Lung (tissue), 16 donors: Measurements from ENCODE around the gene ALLC. TPM values are rescaled to one million over a fixed set of nuclear protein-coding genes. Genes with fewer than 3 reads are reported as not detected.
"Not testable (repeated sequence)": the region's sequence is repeated elsewhere in the genome, so short reads cannot be mapped to it uniquely, and the experiment has no call there.

Experiments used
- ATAC-seq: fragments of 200-7000 bp; cut with Tn5 transposase; one replicate; pipeline ENCODE4 v1.9.1; 2020; ENCODE audit warnings: moderate number of reproducible peaks; ENCODE audit not compliant: insufficient read depth, low FRiP score
- DNase-seq, 3 donors: peaks; one replicate each; pipeline ENCODE4 v3.0.0-alpha.2; 2013 to 2017
- H3K27ac ChIP-seq, 2 donors: one replicate each; pipeline ENCODE4 v1.5.1; 2013; ENCODE audit warnings: mild to moderate bottlenecking in 2 of 2, moderate library complexity in 2 of 2, control low read depth in 1 of 2, inconsistent platforms in 1 of 2, low read depth in 1 of 2, low read length in 1 of 2
- H3K27me3 ChIP-seq, 3 donors: one replicate each; pipeline ENCODE4 v1.5.1; 2013; ENCODE audit warnings: low read length in 2 of 3; ENCODE audit not compliant: control insufficient read depth in 3 of 3, insufficient read depth in 3 of 3
- H3K36me3 ChIP-seq, 4 donors: one replicate each; pipeline ENCODE4 v1.5.1; 2013; ENCODE audit warnings: low read length in 4 of 4, mild to moderate bottlenecking in 1 of 4, moderate library complexity in 1 of 4; ENCODE audit not compliant: control insufficient read depth in 4 of 4, insufficient read depth in 4 of 4
- H3K4me1 ChIP-seq, 5 donors: one replicate each; pipeline ENCODE4 v1.5.1; 2013; ENCODE audit warnings: low read length in 5 of 5, mild to moderate bottlenecking in 2 of 5, moderate library complexity in 1 of 5; ENCODE audit not compliant: control insufficient read depth in 5 of 5, insufficient read depth in 5 of 5
- H3K4me3 ChIP-seq: one replicate; pipeline ENCODE4 v1.5.1; 2013; ENCODE audit warnings: mild to moderate bottlenecking, control low read depth, moderate library complexity
- H3K9ac ChIP-seq, 2 donors: one replicate each; pipeline ENCODE4 v1.5.1; 2013; ENCODE audit warnings: low read length in 2 of 2, control low read depth in 1 of 2; ENCODE audit not compliant: insufficient read depth in 1 of 2
- H3K9me3 ChIP-seq, 4 donors: one replicate each; pipeline ENCODE4 v1.5.1; 2013; ENCODE audit warnings: low read length in 3 of 4, mild to moderate bottlenecking in 1 of 4, moderate library complexity in 1 of 4; ENCODE audit not compliant: control insufficient read depth in 4 of 4, insufficient read depth in 3 of 4
- WGBS, 2 donors: extraction: QIAGEN DNeasy Blood & Tissue Kit; methylation state at CpG; one replicate each; pipeline ENCODE4 v1.1.7; 2013; 5-methylcytosine and 5-hydroxymethylcytosine counted together
- long read RNA-seq, 5 donors: transcript quantifications; one replicate each; lab custom pipeline, GENCODE V29; 2026
- polyA plus RNA-seq, 2 donors: library from polyadenylated mRNA; stranded (reverse); fragments of 200-250 nt; gene quantifications; one replicate each; pipeline ENCODE4 v1.2.1, GENCODE V29; 2013
- total RNA-seq, 2 donors: library from RNA; depleted of rRNA in 1 of 2; stranded (reverse); fragments of >200 nt in 1 of 2; gene quantifications; one replicate each; pipeline ENCODE4 v1.2.1, GENCODE V29; 2014 to 2021
- TF ChIP-seq, protein P1 (sequence below): IDR thresholded peaks from 2 replicates; pipeline ENCODE4 v1.5.1; 2012; ENCODE audit warnings: mild to moderate bottlenecking; ENCODE audit errors: control extremely low read depth, extremely low read depth
- donor health status: control.
- donor health status: control.
- donor health status: Bipolar disorder and iron deficiency.
- donor health status: healthy.
- donor health status: DM: yes; HTN: yes; CAD: no.

ALLC gene
- total RNA-seq, result not detected
- under 1 TPM in 1 of 2 donors, not detected in 1; 0.06 TPM for polyA plus RNA-seq
- long read RNA-seq, donor 1, result 0 reads
- long read RNA-seq, donor 2, result 0 reads
- long read RNA-seq, donor 3, result 0 reads
- long read RNA-seq, donor 4, result 0 reads
- long read RNA-seq, donor 5, result 0 reads

DNA sequence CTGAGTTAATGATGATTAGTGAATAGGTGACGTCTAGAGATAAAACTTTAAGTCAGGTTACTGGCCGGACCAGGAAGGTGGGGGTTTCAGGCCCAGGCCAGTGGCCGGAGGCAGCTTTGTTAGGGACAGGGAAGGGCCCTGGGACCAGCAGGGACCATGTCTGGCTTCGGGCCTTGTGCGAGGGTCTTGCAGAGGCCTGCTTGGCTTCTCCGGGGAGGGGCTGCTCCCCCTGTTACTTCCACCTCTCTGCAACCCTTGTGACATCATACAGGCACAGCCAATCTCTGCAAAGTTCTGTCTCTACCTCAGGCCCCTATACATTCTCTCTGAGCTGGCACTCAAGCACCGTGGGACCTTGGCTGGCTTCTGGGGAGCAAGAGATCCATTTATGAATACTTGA lies at the start of gene ALLC:
Gene ALLC (plus strand): TSS at position 320 of the 400 bp plus-strand sequence. CDS start 12,958 bp downstream, outside the sequence.
- Histone ChIP-seq H3K27ac (no peak within 1 kb of the TSS), H3K9me3 (no peaks in the 10 kb centered on the region), H3K36me3 (no peaks in the 10 kb centered on the region), H3K4me1 (peaks cover 0 to 30% (median 6%) of the 10 kb centered on the region in 5 donors), H3K27me3 (no peaks in the 10 kb centered on the region), H3K9ac (no peak within 1 kb of the TSS), H3K4me3 (no peak within 1 kb of the TSS)
- TF ChIP-seq, protein P1, sequence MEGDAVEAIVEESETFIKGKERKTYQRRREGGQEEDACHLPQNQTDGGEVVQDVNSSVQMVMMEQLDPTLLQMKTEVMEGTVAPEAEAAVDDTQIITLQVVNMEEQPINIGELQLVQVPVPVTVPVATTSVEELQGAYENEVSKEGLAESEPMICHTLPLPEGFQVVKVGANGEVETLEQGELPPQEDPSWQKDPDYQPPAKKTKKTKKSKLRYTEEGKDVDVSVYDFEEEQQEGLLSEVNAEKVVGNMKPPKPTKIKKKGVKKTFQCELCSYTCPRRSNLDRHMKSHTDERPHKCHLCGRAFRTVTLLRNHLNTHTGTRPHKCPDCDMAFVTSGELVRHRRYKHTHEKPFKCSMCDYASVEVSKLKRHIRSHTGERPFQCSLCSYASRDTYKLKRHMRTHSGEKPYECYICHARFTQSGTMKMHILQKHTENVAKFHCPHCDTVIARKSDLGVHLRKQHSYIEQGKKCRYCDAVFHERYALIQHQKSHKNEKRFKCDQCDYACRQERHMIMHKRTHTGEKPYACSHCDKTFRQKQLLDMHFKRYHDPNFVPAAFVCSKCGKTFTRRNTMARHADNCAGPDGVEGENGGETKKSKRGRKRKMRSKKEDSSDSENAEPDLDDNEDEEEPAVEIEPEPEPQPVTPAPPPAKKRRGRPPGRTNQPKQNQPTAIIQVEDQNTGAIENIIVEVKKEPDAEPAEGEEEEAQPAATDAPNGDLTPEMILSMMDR, result no peak
- 89 to 94% methylated on average over 7 of the region's 7 CpGs for WGBS, 2 donors
- DNase-seq (no peak), ATAC-seq (no peak)

GRCh38 chr2:3608373-3609278 lies 49.4 kb upstream of the ALLC start:
- ATAC-seq (no peak), DNase-seq (no peak)
- H3K27me3 ChIP-seq, result no peaks in the 10 kb centered on the region
- peaks cover 0 to 1% (median 0%) of the 10 kb centered on the region in 4 donors for H3K9me3 ChIP-seq
- 80 to 84% methylated on average over 19 of the region's 19 CpGs for WGBS, 2 donors
- TF ChIP-seq, protein P1, result no peak
- no peaks in the 10 kb centered on the region for H3K36me3 ChIP-seq
- no peak overlapping the region for H3K4me3 ChIP-seq
- H3K4me1 ChIP-seq, result peaks cover 0 to 22% (median 1%) of the 10 kb centered on the region in 5 donors
- no peak overlapping the region for H3K27ac ChIP-seq
- H3K9ac ChIP-seq, result no peak overlapping the region

DNA sequence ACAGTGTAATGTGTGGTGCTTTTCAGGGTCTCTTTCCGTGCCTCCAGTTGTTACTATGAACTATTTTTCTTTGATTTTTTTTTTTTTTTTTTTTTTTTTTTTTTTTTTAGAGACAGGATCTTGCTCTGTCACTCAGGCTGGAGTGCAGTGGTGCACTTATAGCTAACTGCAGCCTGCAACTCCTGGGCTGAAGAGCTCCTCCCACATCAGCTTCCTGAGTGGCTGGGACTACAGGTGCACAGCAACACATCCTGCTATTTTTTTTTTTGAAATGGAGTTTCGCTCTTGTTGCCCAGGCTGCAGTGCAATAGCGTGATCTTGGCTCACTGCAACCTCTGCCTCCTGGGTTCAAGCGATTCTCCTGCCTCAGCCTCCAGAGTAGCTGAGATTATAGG lies 48.7 kb upstream of the ALLC start:
- not testable (repeated sequence) for ATAC-seq, H3K27ac ChIP-seq, H3K9me3 ChIP-seq, DNase-seq, H3K27me3 ChIP-seq, H3K9ac ChIP-seq, H3K36me3 ChIP-seq, H3K4me3 ChIP-seq
- peaks cover 0 to 20% (median 1%) of the 10 kb centered on the region in 5 donors for H3K4me1 ChIP-seq
- 64 to 65% methylated on average over 4 of the region's 4 CpGs for WGBS, 2 donors

DNA sequence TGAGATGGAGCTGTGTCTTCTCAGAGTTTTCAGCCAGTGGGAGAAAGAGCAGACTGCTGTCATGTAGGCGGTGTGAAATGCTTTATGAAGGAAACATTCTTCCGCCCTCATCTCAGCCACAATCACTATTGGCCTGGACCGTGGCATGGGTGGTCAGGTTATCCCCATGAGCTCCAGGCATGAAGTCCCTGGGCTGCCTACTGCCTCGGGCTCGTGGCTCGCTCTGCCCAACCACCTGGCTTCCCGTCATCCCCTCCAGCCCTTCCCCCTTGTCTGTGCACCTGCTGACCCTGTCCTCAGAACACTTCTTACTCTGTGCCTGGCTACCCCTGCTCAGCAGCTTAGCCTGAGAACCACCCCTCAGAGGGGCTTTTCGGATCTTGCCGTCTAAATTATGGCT lies 47.6 kb upstream of the ALLC start:
- Histone ChIP-seq H3K27me3 (no peaks in the 10 kb centered on the region), H3K9ac (no peak overlapping the region), H3K9me3 (peaks cover 0 to 1% (median 0%) of the 10 kb centered on the region in 4 donors), H3K4me3 (no peak overlapping the region), H3K27ac (no peak overlapping the region), H3K36me3 (no peaks in the 10 kb centered on the region), H3K4me1 (peaks cover 0 to 17% (median 1%) of the 10 kb centered on the region in 5 donors)
- TF ChIP-seq, protein P1, result no peak
- ATAC-seq, result no peak
- WGBS, 2 donors, result 95 to 97% methylated on average over 9 of the region's 9 CpGs
- no peak for DNase-seq
